GM12874 (cell line): ENCODE results near the gene GRIK4.

Source experiments
- TF ChIP-seq, protein P1 (sequence below): IDR thresholded peaks from 2 replicates; pipeline ENCODE4 v1.5.1; 2011; ENCODE audit warnings: low read depth, mild to moderate bottlenecking, control low read depth, low read length, moderate library complexity; ENCODE audit not compliant: insufficient read depth

GRIK4 gene

DNA sequence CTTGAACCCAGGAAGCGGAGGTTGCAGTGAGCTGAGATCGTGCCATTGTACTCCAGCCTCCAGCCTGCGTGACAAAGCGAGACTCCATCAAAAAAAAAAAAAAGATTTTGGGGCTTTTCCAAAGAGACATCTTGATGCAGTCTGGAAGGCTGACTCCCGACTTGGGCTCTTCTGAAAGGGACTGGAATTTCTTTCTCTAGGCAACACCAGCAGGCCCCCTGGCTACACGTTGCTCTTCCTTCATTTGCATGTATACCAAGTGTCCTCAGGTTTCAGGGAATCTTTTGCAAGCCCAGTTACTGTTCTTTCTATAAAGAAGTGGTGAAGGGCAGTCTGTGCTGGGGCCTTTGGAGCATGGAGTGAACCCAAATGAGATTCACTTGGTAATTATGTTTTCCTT, 211.0 kb downstream of the GRIK4 start:
- TF ChIP-seq, protein P1, sequence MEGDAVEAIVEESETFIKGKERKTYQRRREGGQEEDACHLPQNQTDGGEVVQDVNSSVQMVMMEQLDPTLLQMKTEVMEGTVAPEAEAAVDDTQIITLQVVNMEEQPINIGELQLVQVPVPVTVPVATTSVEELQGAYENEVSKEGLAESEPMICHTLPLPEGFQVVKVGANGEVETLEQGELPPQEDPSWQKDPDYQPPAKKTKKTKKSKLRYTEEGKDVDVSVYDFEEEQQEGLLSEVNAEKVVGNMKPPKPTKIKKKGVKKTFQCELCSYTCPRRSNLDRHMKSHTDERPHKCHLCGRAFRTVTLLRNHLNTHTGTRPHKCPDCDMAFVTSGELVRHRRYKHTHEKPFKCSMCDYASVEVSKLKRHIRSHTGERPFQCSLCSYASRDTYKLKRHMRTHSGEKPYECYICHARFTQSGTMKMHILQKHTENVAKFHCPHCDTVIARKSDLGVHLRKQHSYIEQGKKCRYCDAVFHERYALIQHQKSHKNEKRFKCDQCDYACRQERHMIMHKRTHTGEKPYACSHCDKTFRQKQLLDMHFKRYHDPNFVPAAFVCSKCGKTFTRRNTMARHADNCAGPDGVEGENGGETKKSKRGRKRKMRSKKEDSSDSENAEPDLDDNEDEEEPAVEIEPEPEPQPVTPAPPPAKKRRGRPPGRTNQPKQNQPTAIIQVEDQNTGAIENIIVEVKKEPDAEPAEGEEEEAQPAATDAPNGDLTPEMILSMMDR = no peak

DNA sequence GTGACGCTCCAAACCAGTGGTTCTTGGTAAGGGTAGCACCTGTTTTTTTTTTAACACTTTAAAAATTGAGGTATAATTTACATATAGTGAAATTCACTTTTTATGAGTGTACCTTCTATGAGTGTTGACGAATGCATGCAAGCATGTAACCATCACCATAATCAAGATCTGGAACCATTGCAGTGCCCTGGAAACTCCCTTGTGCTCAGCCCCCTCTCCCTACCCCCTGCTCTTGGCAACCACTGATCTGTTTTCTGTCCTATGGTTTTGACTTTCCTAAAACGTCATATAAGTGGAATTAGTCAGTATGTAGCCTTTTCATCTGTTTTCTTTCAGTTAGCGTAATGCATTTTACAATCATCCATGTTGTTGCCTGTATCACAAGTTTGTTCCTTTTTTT, 212.2 kb downstream of the GRIK4 start:
- TF ChIP-seq, protein P1 = no peak

DNA sequence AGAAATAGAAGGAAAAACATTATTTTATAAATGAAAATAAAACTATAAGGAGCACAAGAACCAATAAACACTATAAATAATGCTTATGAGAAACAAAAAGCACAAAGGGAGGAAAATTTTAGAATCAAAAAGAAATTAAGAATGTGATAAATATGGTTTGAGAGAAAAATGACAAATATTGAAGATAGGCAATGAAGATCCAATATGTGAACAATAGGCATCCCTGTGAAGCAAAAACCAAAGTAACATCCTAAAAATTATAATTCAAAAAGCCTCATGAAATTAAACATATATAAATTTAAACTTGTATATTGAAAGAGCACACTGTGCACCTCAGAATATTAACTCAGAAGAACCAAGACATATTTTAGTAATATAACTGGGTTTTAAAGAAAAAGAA, 216.2 kb downstream of the GRIK4 start:
- TF ChIP-seq, protein P1 = no peak

DNA sequence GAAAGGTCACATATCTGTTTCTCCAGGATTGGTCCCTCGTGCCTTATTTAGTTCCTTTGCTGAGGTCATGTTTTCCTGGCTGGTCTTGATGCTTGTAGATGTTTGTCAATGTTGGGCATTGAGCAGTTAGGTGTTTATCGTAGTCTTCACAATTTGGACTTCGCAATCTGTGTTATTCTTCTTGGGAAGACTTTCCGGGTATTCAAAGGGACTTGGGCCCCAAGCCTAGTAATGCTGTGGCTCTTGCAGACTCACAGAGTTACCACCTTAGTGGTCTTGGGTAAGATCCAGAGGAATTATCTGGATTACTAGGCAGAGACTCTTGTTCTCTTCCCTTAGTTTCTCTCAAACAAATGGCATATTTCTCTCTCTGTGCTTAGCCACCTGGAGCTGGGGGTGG, 223.5 kb downstream of the GRIK4 start:
- TF ChIP-seq, protein P1 = no peak

DNA sequence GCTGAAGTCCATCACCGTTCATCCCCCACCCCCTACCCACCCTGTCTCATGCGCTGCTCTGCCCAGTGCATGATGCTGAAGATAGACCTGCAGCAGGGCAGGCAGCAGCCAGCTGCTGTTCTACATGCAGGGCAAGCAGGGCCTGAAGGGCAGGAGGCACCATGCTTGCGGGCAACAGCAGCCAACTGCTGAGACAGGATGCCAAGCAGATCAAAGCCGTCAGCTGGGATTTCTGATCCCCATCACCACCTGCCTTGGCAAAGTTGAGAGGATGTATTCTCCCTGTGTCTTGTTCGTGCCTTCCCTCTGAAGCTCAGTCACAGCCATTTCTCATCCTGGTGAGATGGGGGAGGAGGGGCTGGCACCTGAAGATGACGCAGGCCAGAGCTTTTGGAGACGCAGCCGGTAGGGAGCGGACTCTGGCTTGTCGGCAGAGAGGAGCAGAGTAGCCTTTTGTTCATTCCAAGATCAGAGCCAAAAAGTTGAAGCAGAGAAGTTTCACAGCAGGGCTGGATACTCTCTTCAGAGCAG, 227.0 kb downstream of the GRIK4 start:
- TF ChIP-seq, protein P1 = no peak

DNA sequence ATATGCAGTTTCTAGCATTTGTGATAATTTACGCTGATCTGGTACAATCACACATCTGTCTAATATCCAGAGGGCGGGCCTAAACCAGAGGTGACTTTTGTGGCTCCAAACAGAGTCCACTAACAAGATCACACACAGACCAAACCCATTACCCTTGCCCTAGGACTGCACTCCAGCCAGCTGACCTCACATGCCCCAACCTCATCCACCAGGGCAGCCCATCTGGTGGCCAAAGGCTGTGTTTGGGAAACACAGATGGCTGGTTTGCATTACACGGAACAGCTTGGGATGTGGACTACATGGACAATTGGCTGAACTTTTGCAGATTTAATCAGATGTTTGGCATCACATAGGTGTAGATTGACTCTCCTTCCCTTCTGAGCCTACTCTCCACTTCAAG, 228.2 kb downstream of the GRIK4 start:
- TF ChIP-seq, protein P1 = no peak

DNA sequence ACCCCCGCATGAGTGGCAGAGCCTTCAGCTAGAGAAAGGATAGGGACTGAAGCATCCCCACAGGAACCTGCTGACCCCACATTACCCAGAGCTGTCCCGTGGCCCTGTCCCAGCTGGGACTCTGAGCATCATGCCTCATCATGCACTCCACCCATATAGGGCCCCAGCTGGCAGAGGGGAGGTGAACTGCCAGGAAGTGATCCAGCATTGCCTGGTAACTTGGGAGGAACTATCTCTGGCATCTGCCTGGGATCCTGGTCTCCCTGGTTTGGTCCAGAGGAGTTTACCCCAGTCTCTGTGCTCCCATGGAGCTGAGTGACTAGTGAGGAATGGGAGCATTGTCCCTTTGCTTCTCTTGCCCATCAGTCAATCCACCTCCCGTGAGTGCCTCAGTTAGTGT, 228.8 kb downstream of the GRIK4 start:
- TF ChIP-seq, protein P1 = no peak
